AG04450 (cell line): ENCODE results near the gene CYB561. TPM values are rescaled to one million over a fixed set of nuclear protein-coding genes. Genes with fewer than 3 reads are reported as not detected.

Experiments used
- CTCF ChIA-PET: fragments of 300-600, 350-600 bp; formaldehyde crosslinking; extraction: SDS; loops from one replicate; lab custom pipeline; 2022; ENCODE audit warnings: antibody characterized with exemption, inconsistent platforms; lab: Charles Lee
- POLR2A ChIA-PET: fragments of 350-600 bp; formaldehyde crosslinking; extraction: SDS; loops from one replicate; lab custom pipeline; 2021; ENCODE audit warnings: antibody characterized with exemption, inconsistent platforms; lab: Yijun Ruan, JAX
- DNase-seq: peaks from one replicate; pipeline ENCODE4 v3.0.0-alpha.2; 2011; ENCODE audit warnings: low read depth, low spot score
- H3K27ac ChIP-seq: one replicate; pipeline ENCODE4 v1.5.1; 2012; ENCODE audit warnings: low read depth, low read length, control low read depth
- H3K27me3 ChIP-seq: one replicate; pipeline ENCODE4 v1.6.0; 2012; ENCODE audit warnings: low read length; ENCODE audit not compliant: control insufficient read depth, insufficient read depth
- H3K4me3 ChIP-seq: 2 replicates; pipeline ENCODE4 v1.5.1; 2011; ENCODE audit warnings: mild to moderate bottlenecking, low read depth, low read length, control low read depth
- H3K9me3 ChIP-seq: 2 replicates; pipeline ENCODE4 v1.5.1; 2012; ENCODE audit warnings: low read length; ENCODE audit not compliant: control insufficient read depth, insufficient read depth
- CTCF ChIP-seq: IDR thresholded peaks from 2 replicates; pipeline ENCODE4 v1.5.1; 2011; ENCODE audit warnings: low read depth, low read length, control low read depth, inconsistent platforms
- polyA minus RNA-seq: library from RNA; depleted of rRNA, polyadenylated mRNA; stranded (reverse); fragments of >200 nt; gene quantifications from 2 replicates; pipeline ENCODE4 v1.2.3, GENCODE V29; 2011; rRNA and poly(A)+ RNA removed
- polyA plus RNA-seq: library from polyadenylated mRNA; depleted of rRNA; stranded (reverse); fragments of >200 nt; gene quantifications from 2 replicates; pipeline ENCODE4 v1.2.3, GENCODE V29; 2011; rRNA removed

CYB561 gene, protein sequence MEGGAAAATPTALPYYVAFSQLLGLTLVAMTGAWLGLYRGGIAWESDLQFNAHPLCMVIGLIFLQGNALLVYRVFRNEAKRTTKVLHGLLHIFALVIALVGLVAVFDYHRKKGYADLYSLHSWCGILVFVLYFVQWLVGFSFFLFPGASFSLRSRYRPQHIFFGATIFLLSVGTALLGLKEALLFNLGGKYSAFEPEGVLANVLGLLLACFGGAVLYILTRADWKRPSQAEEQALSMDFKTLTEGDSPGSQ
- polyA plus RNA-seq = 4.9 and 5.3 TPM in 2 replicates
- 7.1 and 10.7 TPM in 2 replicates for polyA minus RNA-seq

DNA sequence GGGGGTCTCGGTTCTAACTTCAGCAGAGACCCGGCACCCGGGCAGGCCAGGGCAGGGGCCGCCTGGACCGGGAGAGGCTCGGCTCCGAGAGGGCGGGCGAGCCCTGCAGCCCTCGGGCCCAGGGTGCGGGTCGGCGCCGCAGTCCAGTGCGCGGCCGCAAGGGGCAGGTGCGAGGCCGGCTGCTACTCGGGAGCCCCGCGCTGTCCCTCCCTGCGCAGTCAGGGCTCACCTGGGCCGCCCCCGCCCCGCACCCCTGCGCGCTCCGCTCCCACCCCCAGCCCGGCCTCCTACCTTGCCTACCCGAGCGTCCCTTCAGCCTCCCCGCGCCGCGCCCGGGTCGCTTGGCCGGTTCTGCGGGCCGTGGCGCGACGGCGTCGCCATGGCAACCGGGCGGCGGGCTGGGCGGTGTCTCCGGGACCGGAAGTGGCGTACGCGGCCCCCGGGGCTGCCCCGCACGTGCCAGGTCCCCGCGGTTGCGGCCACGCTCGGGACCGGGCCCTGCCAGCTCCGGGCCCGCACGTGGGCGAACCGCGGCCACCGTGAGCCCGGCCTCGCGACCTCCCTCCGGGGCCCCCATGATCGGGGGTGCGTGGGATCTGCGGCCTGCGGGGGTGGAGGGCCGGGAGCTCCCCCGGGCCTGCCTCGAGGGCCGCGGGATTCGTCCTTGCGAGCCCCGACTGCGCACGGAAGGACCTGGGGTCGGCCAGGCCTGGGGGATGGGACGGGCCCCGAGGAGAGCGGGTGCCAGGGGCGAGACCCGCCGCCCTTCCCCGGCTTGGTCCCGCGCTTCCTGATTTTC, at the start of gene CYB561:
CYB561 (minus strand) TSS at position 353 of the 799 bp plus-strand sequence. CDS start 8,759 bp downstream, outside the sequence.
- ChIA-PET CTCF (interaction anchor here (1.1 to 2.0 kb wide), 2 partner anchors 33 to 166 kb away, joined by 3 to 5 read pairs; no protein-coding TSS in a partner anchor), POLR2A (no interaction called here)
- DNase-seq = no peak
- Histone ChIP-seq H3K27me3 (no peaks in the 10 kb centered on the region), H3K9me3 (peaks cover 7% of the 10 kb centered on the region; the same call in 1 of the 2 replicates), H3K4me3 (peak within 1 kb of the TSS; percentile 50), H3K27ac (no peak within 1 kb of the TSS)
- peak; percentile 37; the same call in 1 of the 2 replicates for TF ChIP-seq CTCF

DNA sequence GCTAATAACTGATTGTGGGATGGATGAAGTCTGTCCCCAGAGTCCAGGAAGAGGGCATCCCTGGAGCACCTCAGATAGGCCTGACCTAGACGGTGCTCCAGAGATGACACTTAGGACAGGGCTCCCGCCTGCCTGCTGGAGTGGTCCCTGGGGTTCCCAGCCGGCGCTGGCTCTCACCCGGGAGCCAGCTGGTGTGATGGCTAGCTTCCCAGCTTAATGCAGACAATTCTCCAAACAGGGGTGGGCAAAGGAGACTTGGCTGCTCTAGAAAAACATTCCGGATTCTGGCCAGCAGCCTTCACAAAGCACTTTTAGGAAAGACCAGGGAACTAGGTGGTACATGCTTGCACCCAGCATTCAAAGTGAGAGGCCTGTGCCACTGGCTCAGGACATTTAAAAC, 49.4 kb upstream of the CYB561 start:
- Histone ChIP-seq H3K4me3 (no peak overlapping the region), H3K27ac (peak overlapping the region; percentile 31), H3K27me3 (peaks cover 4% of the 10 kb centered on the region), H3K9me3 (no peaks in the 10 kb centered on the region; the same call in 1 of the 2 replicates)
- no peak for TF ChIP-seq CTCF
- CTCF ChIA-PET = interaction anchor here (3.0 kb wide), 1 partner anchor 17 kb away, joined by 14 read pairs; no protein-coding TSS in a partner anchor
- no peak for DNase-seq
- POLR2A ChIA-PET = no interaction called here

GRCh38 chr17:63494300-63494928, 48.3 kb upstream of the CYB561 start:
- Histone ChIP-seq H3K9me3 (no peaks in the 10 kb centered on the region; the same call in 1 of the 2 replicates), H3K27me3 (peaks cover 4% of the 10 kb centered on the region), H3K27ac (peak overlapping the region; percentile 47), H3K4me3 (no peak overlapping the region)
- CTCF ChIA-PET = interaction anchor here (3.0 kb wide), 1 partner anchor 15 kb away, joined by 14 read pairs; no protein-coding TSS in a partner anchor
- no peak for DNase-seq
- no peak for TF ChIP-seq CTCF
- POLR2A ChIA-PET = no interaction called here

DNA sequence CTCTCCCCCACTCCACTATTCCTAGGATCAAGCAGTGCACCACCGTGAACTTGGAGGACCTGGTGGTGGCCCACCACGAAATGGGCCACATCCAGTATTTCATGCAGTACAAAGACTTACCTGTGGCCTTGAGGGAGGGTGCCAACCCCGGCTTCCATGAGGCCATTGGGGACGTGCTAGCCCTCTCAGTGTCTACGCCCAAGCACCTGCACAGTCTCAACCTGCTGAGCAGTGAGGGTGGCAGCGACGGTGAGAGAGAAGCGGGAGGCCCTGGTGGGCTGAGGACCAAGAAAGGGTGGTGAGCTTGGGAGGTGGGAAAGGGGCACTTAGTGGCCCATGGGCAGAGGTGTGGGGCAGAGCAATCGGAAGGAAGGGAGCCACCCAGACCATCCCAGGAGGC, 47.3 kb upstream of the CYB561 start:
- no peak for DNase-seq
- no peak for TF ChIP-seq CTCF
- ChIA-PET POLR2A (no interaction called here), CTCF (interaction anchor here (3.0 kb wide), 1 partner anchor 14 kb away, joined by 14 read pairs; no protein-coding TSS in a partner anchor)
- no peak overlapping the region for H3K27ac ChIP-seq
- H3K9me3 ChIP-seq = no peaks in the 10 kb centered on the region; the same call in 1 of the 2 replicates
- no peak overlapping the region for H3K4me3 ChIP-seq
- peaks cover 4% of the 10 kb centered on the region for H3K27me3 ChIP-seq
